Effector CD4-positive, alpha-beta T cell (primary cell): Measurements from ENCODE around the gene SLC2A13.
"Not testable (repeated sequence)": the region's sequence is repeated elsewhere in the genome, so short reads cannot be mapped to it uniquely, and the experiment has no call there.

ENCODE experiments used
- DNase-seq: peaks from one replicate; pipeline ENCODE4 v3.0.0-alpha.2; 2020

SLC2A13 gene

DNA sequence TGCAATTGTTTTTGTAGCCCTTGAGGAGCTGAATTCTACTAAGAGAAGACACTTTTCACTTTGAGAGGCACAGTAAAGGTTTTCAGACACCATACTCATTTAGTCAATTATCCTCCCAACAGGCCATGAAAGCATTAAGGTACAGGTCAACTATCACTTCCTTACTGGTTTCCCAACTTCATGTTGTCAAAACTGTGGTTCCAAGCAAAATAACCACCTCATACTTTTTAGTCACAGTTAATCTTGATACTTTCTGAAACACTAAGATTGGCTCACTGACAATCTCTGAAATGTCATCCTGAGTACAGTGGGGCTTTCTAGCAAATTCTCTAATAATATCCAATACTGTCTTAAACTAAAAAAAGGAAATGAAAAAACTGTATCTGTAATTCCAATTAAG is 71.7 kb downstream of the SLC2A13 start:
- DNase-seq = no peak

DNA sequence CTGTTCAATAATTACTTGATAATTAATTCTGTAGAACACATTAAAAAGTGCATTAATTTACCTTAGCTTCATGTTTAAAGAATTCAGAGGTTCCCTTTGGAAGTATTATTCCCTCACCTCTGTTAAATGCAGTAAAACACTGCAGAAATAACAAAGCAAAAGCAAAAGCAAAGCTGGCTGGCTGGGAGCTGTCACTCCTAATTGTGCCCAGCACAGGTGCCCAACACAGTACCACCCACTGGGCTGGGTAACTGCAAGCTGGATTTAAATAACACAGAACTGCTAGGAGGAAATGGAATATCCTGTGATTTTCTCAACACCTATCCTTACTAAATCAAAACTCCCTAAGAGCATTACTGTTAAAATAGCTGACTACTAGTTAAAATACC is 72.6 kb downstream of the SLC2A13 start:
- no peak for DNase-seq

- no peak for DNase-seq
Observed at GRCh38 chr12:40032433-40033241, 73.2 kb downstream of the SLC2A13 start.

DNA sequence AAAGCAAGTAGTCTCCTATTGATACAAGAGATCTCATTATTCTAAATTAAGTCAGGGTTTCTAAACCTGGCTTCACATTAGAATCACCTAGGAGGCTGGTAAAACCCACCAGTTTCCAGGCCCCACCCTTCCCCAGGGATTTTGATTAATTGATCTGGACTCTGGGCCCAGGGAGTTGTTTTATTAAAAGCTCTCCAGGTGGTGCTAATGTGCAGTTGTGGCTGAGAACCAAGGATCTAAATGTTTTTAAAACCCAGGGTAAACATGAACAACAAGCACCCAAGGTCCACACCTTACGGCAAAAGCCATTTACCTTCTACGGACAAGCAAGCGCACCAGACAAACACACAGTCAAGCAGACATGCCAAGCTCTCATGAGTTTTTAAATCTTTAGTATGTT is 73.9 kb downstream of the SLC2A13 start:
- DNase-seq = no peak

GRCh38 chr12:40030970-40031369 is 74.9 kb downstream of the SLC2A13 start:
- not testable (repeated sequence) for DNase-seq

- no peak for DNase-seq
Observed at GRCh38 chr12:40028296-40028695, 77.6 kb downstream of the SLC2A13 start.

DNA sequence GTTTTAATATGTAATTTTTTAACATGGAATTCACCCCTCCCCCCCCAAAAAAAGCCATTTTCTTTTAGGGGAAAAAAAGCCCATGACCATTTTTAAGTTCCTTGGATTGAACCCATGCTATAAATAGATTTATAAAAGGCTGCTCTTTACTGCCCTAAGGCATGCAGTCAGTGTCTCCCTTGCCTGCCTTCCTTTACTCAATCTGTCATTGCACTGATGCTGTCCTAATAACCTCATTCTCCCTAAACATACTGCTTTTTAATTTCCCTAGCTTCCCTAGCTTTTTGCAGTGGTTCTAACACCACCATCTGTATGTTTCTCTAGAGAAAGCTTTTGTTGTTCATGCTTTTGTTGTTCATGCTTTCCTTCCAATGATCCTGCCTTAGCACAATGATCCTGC is 83.0 kb downstream of the SLC2A13 start:
- DNase-seq = no peak

GRCh38 chr12:40020261-40020691 is 85.6 kb downstream of the SLC2A13 start:
- no peak for DNase-seq

DNA sequence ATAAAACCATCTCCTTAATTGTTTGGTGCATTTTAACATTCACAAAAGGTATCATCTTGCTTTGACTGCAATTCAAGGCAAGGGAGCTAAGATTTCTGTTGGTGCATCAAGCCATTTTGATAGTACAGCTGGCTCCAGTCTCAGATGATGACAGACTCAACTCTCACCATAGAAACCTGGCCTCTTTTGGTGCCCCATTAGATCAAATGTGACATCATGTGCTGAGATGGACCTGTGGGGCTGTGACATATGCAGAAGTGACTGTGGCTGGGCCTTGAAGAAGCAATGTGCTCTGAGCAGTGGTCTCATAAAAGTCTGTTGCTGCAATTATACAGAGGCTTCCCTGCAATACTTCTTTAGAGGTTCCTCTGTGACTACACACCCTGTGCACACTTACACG is 88.4 kb downstream of the SLC2A13 start:
- no peak for DNase-seq

DNA sequence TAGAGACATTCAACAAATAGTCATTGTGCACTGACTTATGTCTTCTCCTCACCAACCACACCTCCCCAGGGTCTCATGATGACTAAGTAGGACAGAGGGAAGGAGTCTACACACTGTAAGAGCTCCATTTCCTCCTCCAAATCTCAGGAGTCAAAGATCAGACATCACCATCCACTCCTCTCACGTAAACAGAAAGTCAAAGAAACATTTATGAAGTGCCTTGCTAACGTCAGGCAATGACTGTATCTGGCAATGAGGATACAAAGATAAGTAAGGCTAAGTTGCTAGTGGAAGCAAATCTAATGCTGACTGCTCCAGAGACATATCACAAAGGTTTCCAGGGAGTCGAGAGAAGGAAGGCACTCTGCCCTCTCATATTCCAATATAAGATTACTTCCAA is 88.9 kb downstream of the SLC2A13 start:
- DNase-seq = no peak

DNA sequence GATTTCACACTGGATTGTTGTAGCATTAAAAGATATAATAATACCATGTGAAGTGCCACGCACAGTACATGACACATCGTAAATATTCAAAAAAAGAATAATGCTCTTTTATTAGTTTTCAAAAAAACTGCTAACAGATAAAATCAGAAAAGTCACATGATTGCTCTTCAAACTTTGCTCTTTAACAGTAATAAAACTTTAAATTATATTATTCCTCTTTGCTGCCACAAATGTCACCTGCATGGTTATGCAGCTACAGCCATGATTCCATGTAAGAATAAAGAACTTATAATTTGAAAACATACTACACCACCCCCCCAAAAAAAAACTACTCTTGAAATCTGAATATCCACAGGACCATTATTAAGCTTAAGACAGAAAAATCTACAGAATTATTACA is 90.0 kb downstream of the SLC2A13 start:
- DNase-seq = no peak

DNA sequence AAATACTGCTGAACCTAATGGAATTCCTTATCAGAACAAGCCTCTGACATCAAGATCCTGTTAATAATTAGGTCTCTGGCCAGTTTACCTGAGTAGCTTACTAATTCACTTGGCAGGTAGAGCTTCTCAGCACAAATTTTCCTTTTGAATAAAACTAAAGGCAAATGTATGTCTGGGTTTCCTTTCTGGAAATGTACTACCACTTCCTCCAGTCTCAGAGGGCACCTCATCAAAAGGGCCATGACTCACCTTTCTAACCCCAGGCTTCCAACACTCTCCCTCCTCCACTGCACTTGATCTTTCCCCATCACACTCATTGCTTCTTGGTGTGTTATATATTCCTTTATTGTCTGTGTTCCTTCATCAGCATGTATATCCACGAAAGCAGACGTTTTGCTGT is 90.5 kb downstream of the SLC2A13 start:
- no peak for DNase-seq

- no peak for DNase-seq
Observed at GRCh38 chr12:40013847-40014246, 92.0 kb downstream of the SLC2A13 start.

- no peak for DNase-seq
Observed at GRCh38 chr12:40013292-40013691, 92.6 kb downstream of the SLC2A13 start.

DNA sequence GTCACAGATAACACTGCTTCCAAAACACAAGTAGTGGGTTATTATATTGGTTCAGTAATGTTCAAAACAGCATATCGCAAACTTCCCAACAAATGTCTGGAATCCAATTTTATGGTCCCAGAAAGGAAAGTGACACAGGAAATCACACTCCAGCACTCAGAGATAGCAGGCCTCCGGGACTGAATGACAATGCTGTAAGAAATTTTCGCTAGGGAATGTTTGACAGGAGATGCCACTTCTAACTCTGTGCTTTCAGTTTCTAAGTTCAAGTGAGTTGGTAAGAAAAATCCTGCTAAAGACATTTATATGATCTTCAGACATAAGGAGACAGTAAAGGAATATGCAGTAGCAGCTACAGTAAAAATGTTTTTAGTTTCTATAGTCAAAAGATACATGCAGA is 93.2 kb downstream of the SLC2A13 start:
- DNase-seq = no peak

DNA sequence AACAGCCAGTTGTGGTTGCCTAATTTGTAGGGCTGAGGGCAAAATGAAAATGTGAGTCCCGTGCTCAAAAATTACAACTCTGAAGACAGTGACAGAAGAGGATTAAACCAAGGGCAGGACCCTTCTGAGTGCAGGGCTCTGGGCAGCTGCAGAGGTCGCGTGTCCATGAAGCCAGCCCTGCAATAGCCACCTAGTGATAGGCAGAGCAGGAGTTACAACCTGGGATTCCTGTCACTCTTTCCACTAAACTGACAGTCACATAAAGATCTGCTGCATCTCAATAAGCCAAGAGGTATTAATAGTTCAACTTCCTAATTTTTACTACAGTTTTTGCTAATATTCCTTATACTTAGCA is 94.1 kb downstream of the SLC2A13 start:
- DNase-seq = no peak

DNA sequence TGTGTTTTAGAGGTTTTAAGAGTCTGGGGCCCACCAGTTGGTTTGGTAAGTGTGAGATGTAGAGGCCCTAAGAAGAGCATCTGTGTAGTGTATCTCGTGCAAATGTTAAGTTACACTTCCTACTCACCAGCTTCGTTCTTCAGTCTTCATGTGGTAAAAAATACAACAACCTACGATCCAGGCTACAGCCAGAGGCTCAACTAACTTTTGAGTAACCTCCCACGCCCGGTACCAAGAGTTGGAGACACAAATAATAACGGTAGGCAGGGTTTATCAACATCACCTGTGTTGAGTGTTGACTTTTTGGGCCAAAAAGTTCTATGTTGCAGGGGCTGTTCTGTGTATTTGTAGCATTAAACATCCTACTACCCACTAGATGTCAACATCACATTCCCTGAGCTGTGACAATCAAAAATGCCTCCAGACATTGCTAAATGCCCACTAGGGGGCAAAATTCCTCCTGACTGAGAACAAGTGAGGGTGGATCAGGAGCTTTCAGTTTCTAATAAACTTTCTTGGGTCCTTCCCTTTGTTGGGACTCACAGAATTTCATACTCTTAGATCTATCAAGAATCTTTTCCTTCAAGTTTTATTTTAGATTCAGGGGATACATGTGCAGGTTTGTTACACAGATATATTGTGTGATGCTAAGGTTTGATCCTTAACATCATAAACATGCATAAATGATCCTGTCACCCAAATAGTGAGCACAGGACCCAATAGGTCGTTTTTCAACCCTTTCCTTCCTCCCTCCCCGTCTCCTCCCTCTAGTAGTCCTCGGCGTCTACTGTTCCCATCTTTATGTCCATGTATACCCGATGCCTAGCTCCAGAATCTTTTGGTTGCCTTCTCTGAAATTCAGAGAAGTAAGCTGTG is 94.7 kb downstream of the SLC2A13 start:
- DNase-seq = peak; percentile 45

DNA sequence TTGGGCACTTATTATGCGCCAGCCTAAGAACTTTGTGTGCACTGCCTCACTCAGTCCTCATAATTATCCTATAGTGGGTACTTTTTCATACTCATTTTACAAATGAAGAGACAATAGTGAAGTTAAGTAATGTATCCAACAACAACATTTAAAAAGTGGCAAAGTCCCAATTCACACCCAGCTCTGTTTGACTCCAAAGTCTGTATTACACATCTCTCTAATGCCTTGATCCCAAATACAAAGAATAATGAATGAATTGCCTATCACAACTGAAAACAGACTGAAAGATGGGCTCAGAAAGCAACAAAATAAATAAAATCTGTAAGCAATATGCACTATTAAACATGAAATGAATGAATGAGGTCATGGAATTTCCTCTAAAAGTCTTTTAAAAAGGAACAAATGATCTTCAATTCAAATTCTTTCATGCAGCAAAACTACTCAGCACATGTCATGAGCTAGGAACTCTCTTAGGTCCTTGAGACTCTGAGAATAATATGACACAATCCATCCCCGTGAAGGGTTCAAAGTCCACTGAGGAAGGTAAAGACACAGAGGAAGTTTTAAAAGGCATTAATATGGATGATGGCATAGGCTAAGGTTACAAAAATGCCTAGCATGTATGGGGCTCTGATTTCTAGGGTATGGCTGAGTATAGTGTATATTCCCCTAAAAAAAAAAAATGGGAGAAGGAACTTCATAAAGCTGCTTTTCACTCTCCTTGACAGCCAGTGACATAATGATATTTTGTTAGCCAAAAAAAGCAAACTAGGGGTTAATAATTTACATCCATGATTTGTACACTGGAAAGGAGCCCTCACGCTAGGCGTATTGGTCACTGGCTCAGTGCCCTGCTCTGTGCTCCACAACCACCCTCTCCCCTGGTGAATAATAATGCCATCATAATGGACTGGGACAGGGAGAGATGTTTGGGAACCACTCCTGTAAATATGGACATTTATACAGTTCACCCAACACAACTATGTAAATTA is 103.4 kb downstream of the SLC2A13 start:
- no peak for DNase-seq

GRCh38 chr12:40001406-40001805 is 104.5 kb downstream of the SLC2A13 start:
- no peak for DNase-seq

- no peak for DNase-seq
Observed at GRCh38 chr12:40000884-40001283, 105.0 kb downstream of the SLC2A13 start.

- no peak for DNase-seq
Observed at GRCh38 chr12:39993268-39993667, 112.6 kb downstream of the SLC2A13 start.

DNA sequence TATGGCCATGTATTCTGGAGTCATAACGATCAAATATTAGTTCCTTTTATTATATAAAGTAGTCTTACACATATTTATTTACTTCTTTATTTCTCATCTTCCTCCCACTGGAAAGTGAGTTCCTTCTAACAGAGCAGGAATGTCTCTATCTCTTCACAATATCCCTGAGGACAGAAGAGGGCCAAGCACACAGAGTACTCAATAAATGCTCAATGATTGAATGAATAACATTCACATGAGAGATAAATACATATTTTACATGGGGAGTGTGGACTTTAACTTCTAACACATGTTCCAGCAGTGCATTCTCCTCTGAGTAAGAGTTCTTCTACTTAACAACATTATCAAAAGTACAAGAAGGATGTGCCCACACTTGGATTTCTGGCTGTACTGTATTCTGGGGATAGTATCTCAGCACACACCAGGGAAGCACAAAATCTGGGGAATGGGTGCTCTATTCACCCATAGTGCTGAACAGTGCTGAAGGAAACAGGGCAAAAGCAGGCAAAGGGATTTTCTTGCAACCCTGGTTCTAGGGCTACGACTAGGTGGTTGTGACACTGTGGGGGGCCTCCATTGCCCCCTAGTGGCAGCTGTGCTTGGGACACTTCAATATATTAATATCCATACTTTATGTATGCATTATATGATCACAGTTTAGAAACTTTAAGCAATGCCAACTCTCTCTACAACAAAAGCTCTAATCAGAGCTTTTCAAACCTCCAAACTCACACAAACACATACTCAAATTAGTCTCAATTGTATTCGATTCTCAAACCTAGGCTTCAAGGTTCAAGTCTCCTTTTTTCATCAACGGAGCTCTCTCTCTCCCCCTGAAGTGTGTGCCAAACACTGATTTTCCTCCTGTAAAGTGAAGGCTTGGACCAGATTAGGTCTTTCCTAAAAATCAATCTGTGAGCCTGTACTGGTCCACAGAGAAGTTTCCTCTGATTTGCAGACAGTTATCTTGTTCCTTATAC is 115.5 kb downstream of the SLC2A13 start:
- DNase-seq = peak; percentile 38
